Right lung (tissue), 5 donors: ENCODE results near the gene TBL1X. TPM values are rescaled to one million over a fixed set of nuclear protein-coding genes. Genes with fewer than 3 reads are reported as not detected.
A peak's percentile ranks its signal among the peaks of the same experiment; 100 is the strongest.

Experiments used
- DNase-seq, 2 donors: peaks; one replicate each; pipeline ENCODE4 v3.0.0-alpha.2; 2013
- polyA plus RNA-seq, 5 donors: library from polyadenylated mRNA; unstranded; fragments of 120-200 nt; gene quantifications; one replicate each; pipeline versions ENCODE4 v1.2.1 to v1.2.3, GENCODE V29; 2013; ENCODE audit warnings: inconsistent platforms in 1 of 5, low replicate concordance in 1 of 5; ENCODE audit not compliant: insufficient read length in 5 of 5, insufficient read depth in 1 of 5

The TBL1X gene
- polyA plus RNA-seq, 5 donors, result 18.0 to 23.6 (median 19.4) TPM

- DNase-seq, result no peak
Measured at GRCh38 chrX:9494771-9495170, 29.9 kb downstream of the TBL1X start.

GRCh38 chrX:9495496-9495895, 30.6 kb downstream of the TBL1X start:
- no peak for DNase-seq

DNA sequence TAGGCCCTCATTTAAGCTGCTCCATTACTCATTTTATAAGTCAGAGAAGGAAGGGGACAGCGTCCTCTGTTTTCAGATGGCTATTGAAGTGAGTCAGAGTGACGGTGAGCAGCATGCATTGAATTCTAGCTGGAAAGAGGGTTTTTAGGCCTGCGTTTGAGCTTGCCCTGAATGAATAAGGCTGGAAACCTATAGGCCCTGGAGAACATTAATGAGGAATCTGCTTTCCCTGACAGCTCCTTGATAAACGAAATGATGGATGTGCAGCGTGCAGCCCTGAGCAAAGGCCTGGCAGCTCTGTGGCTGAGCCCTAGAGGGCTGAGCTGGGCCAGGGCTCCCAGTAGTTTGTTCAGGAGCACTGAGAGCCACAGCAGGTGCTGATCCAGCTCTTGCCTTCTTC, 33.4 kb downstream of the TBL1X start:
- DNase-seq, result no peak

DNA sequence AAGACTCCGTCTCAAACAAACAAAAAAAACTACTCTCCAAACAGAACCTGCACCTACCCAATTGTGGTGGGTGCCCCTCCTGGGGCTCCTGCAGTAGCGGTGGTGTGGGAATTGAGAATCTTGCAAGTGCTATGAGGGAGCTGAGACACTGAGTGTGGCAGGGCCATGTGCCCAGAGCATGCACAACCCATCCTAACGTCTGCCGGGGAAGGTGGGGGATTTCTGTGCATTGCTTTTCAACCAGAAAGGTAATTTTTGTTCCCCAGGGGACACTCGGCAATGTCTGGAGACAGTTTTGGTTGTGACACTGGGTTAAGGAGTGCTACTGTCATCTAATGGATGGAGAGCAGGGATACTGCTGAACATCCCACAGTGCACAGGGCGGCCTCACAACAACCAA, 35.7 kb downstream of the TBL1X start:
- DNase-seq, result no peak

GRCh38 chrX:9501362-9501761, 36.5 kb downstream of the TBL1X start:
- no peak for DNase-seq

- no peak for DNase-seq
Measured at GRCh38 chrX:9503261-9503660, 38.4 kb downstream of the TBL1X start.

DNA sequence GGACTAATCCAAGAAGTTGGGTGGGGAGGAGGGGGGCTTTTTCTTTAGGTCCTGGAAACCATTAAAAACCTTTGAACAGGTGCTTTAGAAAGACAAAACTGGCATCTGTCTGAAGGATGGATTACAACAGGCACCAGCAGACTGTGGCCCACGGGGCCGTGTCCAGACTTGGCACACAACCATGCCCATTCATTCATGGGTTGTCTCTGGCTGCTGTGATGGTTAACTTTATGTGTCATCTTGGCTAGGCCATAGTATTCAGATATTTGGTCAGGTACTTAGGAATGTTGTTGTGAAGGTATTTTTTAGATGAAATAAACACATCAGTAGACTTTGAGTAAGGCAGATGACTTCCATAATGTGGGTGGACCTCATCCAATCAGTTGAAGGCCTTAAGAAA, 45.5 kb downstream of the TBL1X start:
- no peak for DNase-seq

GRCh38 chrX:9510980-9511379, 46.1 kb downstream of the TBL1X start:
- no peak for DNase-seq

DNA sequence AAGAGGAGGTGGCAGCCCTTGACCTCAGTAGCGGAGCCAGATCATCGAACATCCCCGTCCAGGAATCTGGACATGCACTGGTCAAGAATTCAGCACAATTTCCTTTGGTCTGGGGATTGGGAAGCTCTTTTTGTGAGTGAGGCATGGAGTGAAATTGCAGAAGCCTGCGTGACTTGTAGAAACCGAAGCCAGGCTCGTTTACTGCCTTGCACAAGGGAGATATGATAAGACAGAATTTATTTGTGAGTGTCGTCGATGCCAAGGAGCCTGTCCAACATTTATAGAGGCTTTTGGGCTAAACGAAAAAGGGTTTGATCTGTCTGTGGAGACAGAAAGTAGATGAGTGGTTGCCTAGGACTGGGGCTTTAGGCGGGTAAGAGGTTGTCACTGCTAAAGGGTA, 50.6 kb downstream of the TBL1X start:
- DNase-seq, result no peak

DNA sequence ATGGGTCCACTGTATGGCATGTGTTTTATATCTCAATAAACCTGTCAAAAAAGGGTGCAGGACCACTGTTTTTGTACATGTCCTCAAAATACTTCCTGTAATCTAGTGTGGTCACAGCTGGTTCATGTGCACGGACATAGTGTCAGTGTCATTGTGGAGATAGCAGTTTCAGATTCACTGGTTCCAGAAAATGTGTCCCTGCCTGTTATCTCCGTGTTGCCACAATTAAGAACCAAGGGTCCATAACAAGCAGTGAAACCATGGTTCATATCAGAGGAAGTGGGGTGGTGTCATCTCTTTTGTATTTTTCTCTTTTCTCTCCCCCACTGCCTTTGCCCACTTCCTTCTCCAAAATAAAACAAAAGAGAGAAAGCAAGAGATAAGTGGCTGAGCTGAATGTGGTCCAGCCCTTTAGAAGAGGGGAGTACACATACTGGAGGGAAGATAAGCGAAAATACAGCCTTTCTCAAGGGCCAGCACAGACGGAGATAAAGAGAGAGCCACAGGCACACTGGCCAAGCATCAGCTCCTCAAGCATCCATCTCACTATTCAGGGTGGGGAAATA, 51.2 kb downstream of the TBL1X start:
- DNase-seq, result no peak

DNA sequence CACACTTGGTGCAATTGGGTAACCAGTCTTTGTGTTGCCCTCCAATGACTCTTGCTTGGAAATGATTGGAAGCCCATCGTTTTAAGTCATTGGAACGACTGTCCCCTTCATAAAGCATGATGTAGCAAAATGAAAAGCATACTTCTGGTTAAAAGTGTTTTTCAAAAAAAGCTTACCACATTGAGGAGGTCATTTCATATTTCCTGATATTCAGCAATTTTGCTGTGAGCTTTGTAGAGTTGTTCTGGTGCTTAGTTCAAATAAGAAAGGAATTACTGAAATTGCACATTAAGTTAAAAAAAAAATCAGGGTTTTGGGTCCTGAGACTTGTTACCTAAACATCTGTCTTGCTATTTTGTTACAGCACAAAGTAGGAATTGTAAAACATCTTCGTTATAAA, 51.8 kb downstream of the TBL1X start:
- no peak for DNase-seq

- DNase-seq, result no peak
Measured at GRCh38 chrX:9518051-9518450, 53.2 kb downstream of the TBL1X start.

DNA sequence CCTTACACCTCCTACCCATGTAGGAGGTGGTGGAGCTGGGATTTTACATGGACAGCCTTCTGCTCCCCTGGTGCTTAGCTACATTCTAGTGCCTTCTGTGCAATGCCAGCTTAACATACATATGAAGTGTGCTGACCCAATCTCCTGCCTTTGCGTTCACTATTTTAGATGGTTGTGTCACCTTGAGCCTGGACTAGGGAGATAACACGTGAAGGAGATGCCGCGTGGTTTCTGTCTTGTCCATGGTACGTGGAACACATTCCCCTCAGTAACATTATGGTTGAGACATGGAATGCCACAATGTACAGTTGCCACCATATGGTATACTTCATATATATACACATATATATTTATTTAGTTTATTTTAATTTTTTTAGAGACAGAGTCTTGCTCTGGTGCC, 54.0 kb downstream of the TBL1X start:
- DNase-seq, result no peak

DNA sequence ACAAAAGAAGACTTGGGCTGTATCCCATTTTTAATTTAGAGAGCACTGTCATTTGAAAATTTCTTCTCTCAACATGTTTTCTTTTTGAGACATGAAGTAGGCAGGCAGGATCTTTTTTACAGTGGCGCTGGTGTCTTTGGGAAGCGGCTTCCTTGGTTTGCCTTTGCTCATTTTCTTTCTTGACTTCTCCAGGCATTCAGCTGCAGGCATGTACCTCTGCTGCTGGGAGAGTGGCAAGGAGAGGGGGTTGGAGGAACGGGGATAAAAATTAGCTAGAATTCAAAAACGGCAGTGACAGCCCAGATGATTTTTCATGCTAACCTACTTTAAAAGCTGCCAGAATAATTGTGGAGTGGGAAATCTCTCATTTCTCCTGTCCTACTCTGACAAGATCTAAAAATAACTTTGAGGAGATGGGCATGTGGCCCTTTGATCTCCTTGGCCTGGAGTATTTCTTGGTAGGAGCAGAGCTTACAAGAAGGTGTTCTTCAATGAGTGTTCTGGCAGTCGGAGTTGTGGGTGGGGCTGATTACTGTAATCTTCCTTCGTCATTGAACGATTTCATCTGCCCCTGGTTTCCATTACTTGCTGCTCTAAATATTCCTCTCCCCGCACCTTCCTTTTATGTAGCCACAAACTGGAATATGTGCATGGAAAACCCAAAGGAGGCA, 54.8 kb downstream of the TBL1X start:
- DNase-seq, result no peak

DNA sequence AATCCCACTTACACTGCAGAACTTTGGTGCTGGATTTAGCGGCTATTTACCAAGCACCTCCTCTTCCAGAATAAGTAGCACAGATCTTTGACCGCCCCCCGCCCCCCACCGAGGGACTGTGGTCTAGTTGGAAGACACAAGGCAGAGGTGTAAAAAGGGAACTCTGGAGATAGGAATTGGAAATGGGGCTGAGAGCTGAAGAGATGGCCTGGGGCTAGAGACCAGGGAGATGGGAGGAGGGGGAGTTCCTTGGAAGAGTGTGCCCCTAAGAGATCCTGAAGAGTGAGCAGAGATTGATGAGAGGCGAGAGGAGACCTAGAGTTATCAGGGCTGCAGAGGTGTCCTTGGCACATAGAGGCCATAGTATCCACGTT, 55.3 kb downstream of the TBL1X start:
- DNase-seq, result no peak

DNA sequence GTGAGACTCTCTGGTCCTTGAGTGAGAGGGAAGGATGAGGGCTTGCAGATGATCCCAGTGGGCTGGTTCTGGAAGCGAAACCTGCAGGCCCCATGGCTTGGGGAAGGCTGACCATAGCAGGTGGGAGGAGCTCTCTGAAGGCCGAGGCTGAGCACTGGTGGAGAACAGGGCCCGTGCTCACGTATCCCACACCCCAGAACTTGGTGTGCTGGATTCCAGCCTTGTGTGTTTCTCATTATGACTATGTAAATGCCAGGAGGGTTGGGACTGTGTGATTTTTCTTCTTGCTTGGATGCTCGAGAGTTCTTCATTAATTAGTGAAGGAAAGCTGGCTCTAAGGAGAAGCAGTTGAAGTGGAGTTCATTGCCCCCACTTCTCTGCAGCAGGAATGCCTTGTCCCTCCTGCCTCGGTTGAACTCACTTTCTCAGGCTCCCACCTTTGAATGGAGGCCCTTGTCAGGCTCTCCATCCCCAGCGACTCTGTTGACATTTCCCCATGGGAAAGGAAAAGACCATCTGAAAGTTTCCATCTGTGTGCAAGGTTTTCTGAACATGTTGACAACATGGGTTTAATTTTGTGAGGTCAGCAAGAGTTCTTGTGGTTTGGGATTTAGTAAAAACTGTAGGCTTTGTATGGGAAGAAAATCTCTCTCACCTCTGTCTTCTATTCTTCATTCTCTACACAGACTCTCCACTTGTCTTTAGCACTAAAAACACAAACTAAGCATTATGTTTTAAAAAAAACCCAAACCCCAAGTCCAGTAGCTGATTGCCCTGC, 57.7 kb downstream of the TBL1X start:
- DNase-seq, result no peak

DNA sequence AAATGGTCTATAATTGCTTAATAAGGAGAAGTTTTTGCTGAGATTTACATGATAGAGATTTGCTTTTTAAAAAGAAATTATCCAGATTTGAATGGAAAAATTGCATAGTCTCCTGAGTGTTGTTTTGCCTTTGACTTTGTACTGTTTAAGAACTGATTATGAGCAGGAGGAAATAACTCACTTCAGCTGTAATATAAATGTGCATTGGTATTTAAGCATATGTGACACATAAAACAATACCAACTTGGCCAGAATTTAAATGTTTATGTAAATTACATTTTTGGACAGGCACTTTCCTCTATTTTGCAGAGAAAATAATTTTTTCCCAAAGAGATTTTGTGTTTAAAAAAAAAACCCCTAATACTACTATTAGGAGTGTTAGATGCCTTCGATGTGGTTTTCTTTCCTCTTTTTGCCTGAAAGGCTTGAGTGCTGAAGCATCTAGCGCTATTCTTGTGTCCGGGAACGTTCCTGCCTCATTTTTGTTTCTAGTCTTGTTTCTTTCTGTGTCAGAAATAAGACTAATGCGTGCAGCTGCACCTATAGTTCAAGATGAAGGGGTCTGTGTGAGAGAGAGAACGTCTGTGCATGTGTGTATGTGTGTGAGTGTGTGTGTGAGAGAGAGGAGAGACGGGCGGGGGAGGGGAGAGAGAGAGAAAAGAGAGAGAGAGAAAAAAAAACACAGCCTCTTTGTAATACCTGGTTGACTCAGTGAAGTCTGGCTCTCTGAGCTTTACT, 60.8 kb downstream of the TBL1X start:
- DNase-seq, result no peak

GRCh38 chrX:9526965-9527364, 62.1 kb downstream of the TBL1X start:
- no peak for DNase-seq

GRCh38 chrX:9528498-9528897, 63.6 kb downstream of the TBL1X start:
- DNase-seq, result no peak

GRCh38 chrX:9529223-9529622, 64.4 kb downstream of the TBL1X start:
- DNase-seq, result no peak

GRCh38 chrX:9530848-9531274, 66.0 kb downstream of the TBL1X start:
- peak; percentile 51 to 67 for DNase-seq

GRCh38 chrX:9532349-9532748, 67.5 kb downstream of the TBL1X start:
- DNase-seq, result no peak

DNA sequence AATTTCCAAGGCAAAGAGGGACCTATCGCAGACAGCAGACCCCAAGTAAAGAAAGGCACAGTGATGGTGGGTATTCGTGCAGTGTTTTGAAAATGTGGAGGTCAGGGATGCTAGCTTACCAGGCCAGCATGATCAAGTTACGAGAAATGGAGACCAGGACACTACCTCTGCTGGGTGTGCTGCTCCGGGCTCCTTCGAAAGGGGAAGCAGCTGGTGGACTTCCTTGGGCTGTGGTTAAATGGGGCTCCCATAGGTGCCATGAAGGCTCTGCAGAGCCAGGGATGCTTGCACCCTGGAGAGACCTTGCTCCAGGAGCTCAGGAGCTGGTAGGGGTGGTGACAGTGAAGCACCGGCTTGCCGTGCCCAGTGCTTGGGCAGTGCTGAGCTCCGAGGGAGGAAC, 68.8 kb downstream of the TBL1X start:
- DNase-seq, result no peak
